Measurements from ENCODE around the gene STK35. TPM values are rescaled to one million over a fixed set of nuclear protein-coding genes. Genes with fewer than 3 reads are reported as not detected.

The STK35 gene
- total RNA-seq, 1 experiment from 2014 or later: 38.2 TPM

DNA sequence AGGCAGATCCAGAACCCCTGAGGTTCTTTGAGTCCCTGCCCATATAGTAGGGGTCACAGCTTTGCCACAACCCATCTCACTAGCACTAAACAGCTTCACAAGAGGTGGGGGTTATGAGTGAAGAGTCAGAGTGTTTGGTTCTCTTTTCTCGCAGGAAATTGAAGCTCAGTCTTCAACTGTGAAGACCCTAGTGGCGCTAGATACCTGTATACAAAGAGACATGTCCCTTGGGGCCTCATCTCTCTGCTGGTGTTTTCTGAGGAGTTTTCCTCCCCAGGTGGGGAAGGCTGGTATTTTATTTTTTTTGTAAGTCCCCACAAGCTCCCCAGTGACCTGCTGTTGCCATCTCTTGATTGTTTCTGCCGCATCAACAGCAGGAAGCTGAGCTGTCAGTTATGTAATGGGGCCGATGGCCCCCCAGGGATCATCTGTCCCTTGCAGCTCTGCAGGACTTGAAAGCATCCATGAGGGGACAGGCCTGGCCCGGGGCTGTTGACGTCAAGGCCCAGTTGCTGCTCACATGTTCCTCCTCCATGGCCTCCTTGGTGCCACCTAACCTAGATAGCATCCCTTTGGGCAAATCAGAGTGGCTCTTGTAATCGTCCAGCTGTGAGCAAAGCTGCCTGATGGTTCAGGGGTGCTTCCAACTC lies 23.1 kb downstream of the STK35 start:
- TF ChIP-seq CTCF (conservative IDR thresholded peaks at IDR 0.05; ENCODE audit: low read depth, low read length) (no peak), EZH2 (IDR thresholded peaks at IDR 0.05; ENCODE audit: borderline replicate concordance, low read depth, low read length, poor library complexity, severe bottlenecking) (no peak)
- Histone ChIP-seq H3K36me3 (ENCODE audit: insufficient read depth, low read length, poor library complexity, severe bottlenecking) (peaks cover 5% of the 10 kb centered on the region), H3K4me3 (ENCODE audit: low read depth, low read length, poor library complexity, severe bottlenecking) (no peak overlapping the region), H3K27ac (ENCODE audit: low read depth, low read length, poor library complexity, severe bottlenecking) (no peak overlapping the region), H3K9me3 (ENCODE audit: low read depth, low read length, poor library complexity, severe bottlenecking) (no peaks in the 10 kb centered on the region), H3K4me1 (ENCODE audit: insufficient read depth, low read length, poor library complexity, severe bottlenecking) (no peaks in the 10 kb centered on the region), H3K27me3 (replicated peaks; ENCODE audit: insufficient read depth, low read depth, low read length, poor library complexity) (no peaks in the 10 kb centered on the region)
- ChIA-PET POLR2A (ENCODE audit: low non-redundant PET) (interaction anchor here (0.7 kb wide), 1 partner anchor 384 kb away, joined by 4 read pairs; no protein-coding TSS in a partner anchor), CTCF (no interaction called here)
- intact Hi-C loops (cut with micrococcal nuclease; ENCODE audit: unreplicated experiment): no loop called here
- DNase-seq (ENCODE audit: low spot score): no peak
- BruUV-seq (replicated peaks): no TSS peak

DNA sequence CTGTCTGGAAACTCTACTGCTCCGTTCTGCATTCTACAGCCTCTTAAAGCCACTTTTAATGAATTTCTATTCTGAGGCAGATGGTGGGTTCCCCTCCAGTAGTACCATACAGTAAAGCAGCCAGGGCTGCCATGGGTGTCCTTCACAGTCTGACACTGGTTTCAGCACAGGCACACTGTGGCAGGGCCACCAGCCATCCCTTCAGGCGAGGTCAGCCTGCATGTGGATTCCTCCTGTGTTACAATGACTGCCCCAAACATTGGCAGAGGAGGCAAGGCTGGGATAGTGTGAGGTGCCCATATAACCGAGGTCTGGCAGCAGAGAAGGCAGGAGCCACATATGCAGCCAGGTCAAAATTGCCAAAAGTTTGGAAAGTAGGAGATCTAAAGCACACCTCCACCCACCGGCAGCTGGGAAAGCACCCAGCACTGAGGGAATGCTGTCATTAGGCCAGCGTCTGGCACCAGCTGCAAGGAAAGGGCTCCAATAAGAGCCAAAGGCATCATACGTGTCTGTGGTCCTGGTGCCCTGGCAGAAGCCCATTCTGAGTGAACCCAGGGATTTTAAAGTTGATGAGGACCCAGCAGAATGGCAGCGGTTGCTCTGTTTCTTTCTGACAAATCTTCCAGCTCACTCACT lies 24.0 kb downstream of the STK35 start:
- Histone ChIP-seq H3K36me3 (ENCODE audit: insufficient read depth, low read length, poor library complexity, severe bottlenecking) (peaks cover 2% of the 10 kb centered on the region), H3K9me3 (ENCODE audit: low read depth, low read length, poor library complexity, severe bottlenecking) (no peaks in the 10 kb centered on the region), H3K27me3 (replicated peaks; ENCODE audit: insufficient read depth, low read depth, low read length, poor library complexity) (no peaks in the 10 kb centered on the region), H3K27ac (ENCODE audit: low read depth, low read length, poor library complexity, severe bottlenecking) (no peak overlapping the region), H3K4me3 (ENCODE audit: low read depth, low read length, poor library complexity, severe bottlenecking) (no peak overlapping the region), H3K4me1 (ENCODE audit: insufficient read depth, low read length, poor library complexity, severe bottlenecking) (no peaks in the 10 kb centered on the region)
- no peak for DNase-seq (ENCODE audit: low spot score)
- ChIA-PET POLR2A (ENCODE audit: low non-redundant PET) (no interaction called here), CTCF (no interaction called here)
- TF ChIP-seq CTCF (conservative IDR thresholded peaks at IDR 0.05; ENCODE audit: low read depth, low read length) (no peak), EZH2 (IDR thresholded peaks at IDR 0.05; ENCODE audit: borderline replicate concordance, low read depth, low read length, poor library complexity, severe bottlenecking) (no peak)
- BruUV-seq (replicated peaks): no TSS peak
- intact Hi-C loops (cut with micrococcal nuclease; ENCODE audit: unreplicated experiment): no loop called here

GRCh38 chr20:2127238-2127637 lies 25.6 kb downstream of the STK35 start:
- no peak for DNase-seq (ENCODE audit: low spot score)
- no TSS peak for BruUV-seq (replicated peaks)
- intact Hi-C loops (cut with micrococcal nuclease; ENCODE audit: unreplicated experiment): no loop called here
- Histone ChIP-seq H3K9me3 (ENCODE audit: low read depth, low read length, poor library complexity, severe bottlenecking) (no peaks in the 10 kb centered on the region), H3K27ac (ENCODE audit: low read depth, low read length, poor library complexity, severe bottlenecking) (no peak overlapping the region), H3K27me3 (replicated peaks; ENCODE audit: insufficient read depth, low read depth, low read length, poor library complexity) (no peaks in the 10 kb centered on the region), H3K36me3 (ENCODE audit: insufficient read depth, low read length, poor library complexity, severe bottlenecking) (no peaks in the 10 kb centered on the region), H3K4me3 (ENCODE audit: low read depth, low read length, poor library complexity, severe bottlenecking) (no peak overlapping the region), H3K4me1 (ENCODE audit: insufficient read depth, low read length, poor library complexity, severe bottlenecking) (no peaks in the 10 kb centered on the region)
- no peak for TF ChIP-seq CTCF (conservative IDR thresholded peaks at IDR 0.05; ENCODE audit: low read depth, low read length)
- TF ChIP-seq EZH2 (IDR thresholded peaks at IDR 0.05; ENCODE audit: borderline replicate concordance, low read depth, low read length, poor library complexity, severe bottlenecking): no peak
- POLR2A ChIA-PET (ENCODE audit: low non-redundant PET): no interaction called here
- CTCF ChIA-PET: interaction anchor here (0.6 kb wide), 1 partner anchor 34 kb away, joined by 7 read pairs; no protein-coding TSS in a partner anchor

All from A673 (cell line).